ENCODE results near the gene OR6S1.

Gene OR6S1

DNA sequence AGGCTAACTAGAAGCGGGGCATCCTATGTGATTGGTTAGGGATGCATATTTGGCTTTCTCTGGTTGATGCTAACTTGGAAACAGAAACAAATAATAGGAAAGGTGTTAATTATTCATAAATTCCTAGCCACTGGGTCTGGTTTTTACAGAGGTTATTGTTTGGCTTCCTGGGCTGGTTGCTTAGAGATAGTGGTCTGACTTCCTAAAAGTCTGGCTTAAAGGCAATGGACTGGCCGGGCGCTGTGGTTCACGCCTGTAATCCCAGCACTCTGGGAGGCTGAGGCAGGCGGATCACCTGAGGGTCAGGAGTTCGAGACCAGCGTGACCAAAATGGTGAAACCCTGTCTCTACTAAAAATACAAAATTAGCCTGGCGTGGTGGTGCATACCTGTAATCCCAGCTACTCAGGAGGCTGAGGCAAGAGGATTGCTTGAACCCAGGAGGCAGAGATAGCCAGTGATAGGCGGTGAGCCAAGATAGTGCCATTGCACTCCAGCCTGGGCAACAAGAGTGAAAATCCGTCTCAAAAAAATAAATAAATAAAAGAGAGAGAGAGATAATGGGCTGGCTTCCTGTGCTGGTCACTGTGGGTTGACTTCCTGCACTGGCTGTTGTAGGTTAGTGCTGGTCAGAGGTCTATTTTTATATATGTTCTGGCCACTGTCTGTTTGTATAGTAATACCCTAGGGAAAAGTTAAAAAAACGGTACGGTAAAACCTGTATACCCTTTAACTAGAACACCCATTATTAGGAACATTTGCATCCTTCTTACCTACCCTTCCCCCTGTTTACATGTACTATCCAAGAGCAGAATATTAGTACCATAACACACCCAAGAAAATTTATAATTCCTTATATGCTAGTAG lies 24.1 kb downstream of the OR6S1 start:
- intact Hi-C loops (cut with DNase I), result no loop called here

DNA sequence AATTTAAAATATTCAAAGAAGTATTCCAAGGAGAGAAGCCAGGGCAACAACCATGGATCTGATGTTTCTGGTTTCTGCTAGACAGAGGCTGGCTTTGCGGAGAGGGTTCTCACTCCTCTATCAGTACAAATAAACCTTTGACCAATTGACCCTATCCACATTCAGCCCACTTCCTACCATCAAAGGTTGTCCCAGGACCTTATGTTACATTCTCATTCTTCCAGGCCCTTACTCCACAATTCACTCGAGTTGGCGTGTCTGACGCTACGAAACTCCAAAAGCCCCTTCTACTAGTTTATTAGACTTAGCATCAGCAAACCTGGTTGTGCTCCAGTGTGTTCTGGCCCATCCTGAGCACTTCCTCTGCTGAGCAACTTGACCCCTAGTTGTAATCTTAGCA lies 25.5 kb downstream of the OR6S1 start:
- intact Hi-C loops (cut with DNase I), result no loop called here
- DNase-seq, result no peak

More for the DNA sequence above, 24.1 kb downstream of the OR6S1 start:
- DNase-seq, result no peak

- intact Hi-C loops (cut with DNase I), result loop anchor here (5.0 kb wide), 2 partner anchors 157 to 272 kb away; partner anchors contain the start of genes APEX1 and PARP2
- DNase-seq, result peak in 8 of 42 donors; percentile 10 to 53 (median 22)
Measured at GRCh38 chr14:20614038-20614840, 27.3 kb downstream of the OR6S1 start.

- intact Hi-C loops (cut with DNase I), result loop anchor here (2.0 to 5.0 kb wide), 3 partner anchors 69 to 271 kb away; partner anchors contain the start of genes APEX1 and PARP2
- peak; percentile 60 to 95 (median 79) for DNase-seq
Measured at GRCh38 chr14:20613094-20614037, 28.1 kb downstream of the OR6S1 start.

DNA sequence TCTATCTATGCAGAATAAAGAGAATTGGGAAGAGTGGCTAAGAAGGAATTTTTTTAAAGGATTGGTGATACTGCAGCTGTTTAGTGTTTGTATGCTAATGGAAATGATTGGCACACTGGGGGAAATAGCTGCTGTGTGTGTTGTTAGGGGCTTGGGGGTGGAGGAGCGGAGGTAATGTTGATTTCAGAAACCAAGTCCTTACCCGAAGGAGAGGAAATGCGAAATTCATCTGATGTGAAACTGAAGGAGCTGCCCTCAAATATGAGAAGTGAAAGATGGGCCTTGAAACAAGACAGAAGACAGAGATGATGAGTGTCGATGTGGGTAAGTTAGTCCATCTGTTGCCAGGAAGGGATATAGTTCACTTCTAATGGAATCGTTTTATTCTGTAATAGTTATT lies 29.1 kb downstream of the OR6S1 start:
- intact Hi-C loops (cut with DNase I), result loop anchor here (2.0 to 5.0 kb wide), 3 partner anchors 70 to 270 kb away; partner anchors contain the start of genes APEX1 and PARP2
- no peak for DNase-seq

DNA sequence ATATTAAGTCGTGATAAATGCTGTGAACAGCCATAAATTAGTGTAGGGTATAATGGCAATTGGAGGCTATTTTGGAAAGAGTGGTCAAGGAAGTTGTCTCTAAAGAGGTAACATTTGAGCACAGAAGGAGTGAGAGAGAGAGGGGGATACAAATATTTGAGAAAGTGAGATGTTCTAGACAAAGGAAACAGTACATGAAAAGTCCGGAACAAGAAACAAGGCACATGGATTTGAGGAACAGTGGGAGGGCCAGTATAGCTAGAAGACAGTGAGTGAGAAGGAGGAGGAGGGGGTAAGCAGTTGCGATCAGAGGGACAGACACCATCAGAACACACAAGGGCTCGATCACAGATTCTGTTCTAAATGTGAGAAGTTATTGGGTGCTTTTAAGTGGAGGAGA lies 30.2 kb downstream of the OR6S1 start:
- intact Hi-C loops (cut with DNase I), result loop anchor here (5.0 kb wide), 2 partner anchors 154 to 269 kb away; partner anchors contain the start of genes APEX1 and PARP2
- DNase-seq, result no peak

GRCh38 chr14:20610002-20610765 lies 31.3 kb downstream of the OR6S1 start:
- intact Hi-C loops (cut with DNase I), result loop anchor here (5.0 kb wide), 2 partner anchors 153 to 268 kb away; partner anchors contain the start of genes APEX1 and PARP2

DNA sequence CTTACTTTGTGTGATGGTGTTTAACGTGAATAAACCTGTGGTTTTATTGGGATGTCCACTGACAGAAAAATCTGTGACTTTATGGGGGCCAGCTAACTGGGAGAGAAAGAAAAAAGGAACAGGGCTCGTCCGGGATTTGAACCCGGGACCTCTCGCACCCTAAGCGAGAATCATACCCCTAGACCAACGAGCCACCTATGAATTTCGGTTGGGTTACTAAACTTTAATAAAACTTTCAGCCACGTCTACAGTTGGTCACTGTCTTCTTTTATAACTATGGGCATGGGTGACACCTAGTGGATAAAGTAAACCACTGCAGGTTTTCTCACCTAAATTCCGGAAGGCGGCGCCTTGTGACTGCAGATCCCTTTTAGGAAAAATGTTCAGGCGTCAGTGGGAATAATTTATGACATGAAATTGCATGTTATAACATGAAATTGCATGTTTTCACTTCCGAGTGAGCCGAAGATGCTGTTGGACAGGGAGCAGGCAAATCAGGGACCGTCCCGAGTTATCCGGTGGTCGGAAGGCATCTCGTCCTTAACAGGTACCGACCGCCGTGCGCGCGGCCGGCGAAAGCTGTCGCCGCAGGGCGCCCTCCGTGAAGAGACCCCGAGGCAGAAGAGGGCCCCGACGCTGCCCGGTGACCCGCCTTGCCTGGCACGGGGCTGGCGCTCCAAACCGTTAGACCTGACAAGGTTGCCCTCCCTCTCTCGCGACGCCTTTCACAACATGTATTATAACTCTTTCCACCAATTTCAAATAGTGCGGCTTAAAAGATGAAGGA lies 32.1 kb downstream of the OR6S1 start:
- intact Hi-C loops (cut with DNase I), result loop anchor here (5.0 kb wide), 3 partner anchors 152 to 282 kb away; partner anchors contain the start of genes APEX1 and PARP2
- peak; percentile 33 to 89 (median 74) for DNase-seq

More at GRCh38 chr14:20610002-20610765, 31.3 kb downstream of the OR6S1 start:
- DNase-seq, result peak; percentile 59 to 93 (median 81)

DNA sequence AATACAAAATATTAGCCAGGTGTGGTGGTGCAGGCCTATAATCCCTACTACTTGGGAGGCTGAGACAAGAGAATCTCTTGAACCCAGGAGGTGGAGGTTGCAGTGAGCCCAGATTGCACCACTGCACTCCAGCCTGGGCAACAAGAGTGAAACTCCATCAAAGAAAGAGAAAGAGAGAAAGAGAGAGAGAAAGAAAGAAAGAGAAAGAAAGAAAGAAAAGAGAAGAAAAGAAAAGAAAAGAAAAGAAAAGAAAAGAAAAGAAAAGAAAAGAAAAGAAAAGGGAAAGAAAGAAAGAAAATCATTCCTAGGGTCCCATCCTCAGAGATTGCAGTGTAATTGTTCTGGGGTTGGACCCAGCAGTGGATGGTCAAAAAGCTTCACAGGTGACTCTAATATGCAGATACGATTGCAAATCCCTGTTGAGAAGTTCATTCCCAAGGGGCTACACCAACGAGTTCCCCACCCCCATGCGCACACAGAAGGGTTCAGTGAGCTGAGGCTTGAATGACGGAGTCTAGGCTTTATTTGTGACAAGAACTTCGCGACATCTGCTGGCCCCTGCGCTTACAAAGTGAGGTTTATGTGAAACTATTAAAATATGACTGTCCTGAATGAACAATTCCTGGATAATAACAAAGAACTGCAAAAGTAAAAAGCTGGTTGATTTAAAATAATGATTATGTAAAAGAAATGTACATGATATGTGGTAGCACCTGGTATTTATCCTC lies 32.9 kb downstream of the OR6S1 start:
- intact Hi-C loops (cut with DNase I), result loop anchor here (5.0 kb wide), 1 partner anchor 281 kb away; no protein-coding TSS in a partner anchor
- DNase-seq, result no peak

DNA sequence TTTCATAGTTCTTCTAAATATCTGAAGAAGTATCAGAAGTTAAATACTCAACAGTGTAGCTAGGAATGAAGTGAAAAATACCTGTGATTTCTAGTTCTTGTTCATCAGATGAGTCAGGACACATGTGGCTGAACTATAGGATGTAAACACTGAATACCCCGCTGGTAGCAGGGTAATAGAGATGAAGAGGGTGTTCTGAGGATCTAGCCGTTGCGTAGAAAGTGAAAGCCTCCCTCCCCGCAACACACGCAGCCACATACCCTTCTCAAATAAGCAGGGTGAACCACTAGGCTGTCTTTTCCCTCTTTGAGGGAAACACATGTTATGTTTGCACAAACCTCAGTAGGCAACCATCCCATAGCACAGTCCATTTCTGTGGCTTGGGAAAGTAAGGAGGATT lies 33.9 kb downstream of the OR6S1 start:
- DNase-seq, result no peak
- intact Hi-C loops (cut with DNase I), result loop anchor here (5.0 kb wide), 1 partner anchor 280 kb away; no protein-coding TSS in a partner anchor

DNA sequence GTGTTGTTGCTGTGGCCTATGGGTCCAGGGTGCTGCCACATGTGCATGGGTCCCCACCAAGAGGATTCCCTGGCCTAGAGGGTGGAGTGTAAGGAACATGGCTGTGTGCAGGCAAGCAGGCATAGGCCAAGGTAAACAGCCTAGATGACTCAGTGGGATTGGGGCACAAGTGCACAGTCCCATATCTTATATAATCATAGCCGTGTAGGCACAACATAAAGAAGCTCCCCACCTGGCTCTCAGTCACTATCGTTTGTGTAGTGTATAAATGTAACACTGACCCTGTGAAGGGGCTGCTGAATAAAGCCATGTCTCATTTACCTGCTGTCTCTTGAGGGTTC lies 34.6 kb downstream of the OR6S1 start:
- no peak for DNase-seq

GRCh38 chr14:20606190-20606901 lies 35.1 kb downstream of the OR6S1 start:
- intact Hi-C loops (cut with DNase I), result loop anchor here (5.0 kb wide), 1 partner anchor 279 kb away; no protein-coding TSS in a partner anchor
- peak in 22 of 42 donors; percentile 20 to 76 (median 48) for DNase-seq

More for the DNA sequence above, 34.6 kb downstream of the OR6S1 start:
- intact Hi-C loops (cut with DNase I), result loop anchor here (5.0 kb wide), 1 partner anchor 280 kb away; no protein-coding TSS in a partner anchor

DNA sequence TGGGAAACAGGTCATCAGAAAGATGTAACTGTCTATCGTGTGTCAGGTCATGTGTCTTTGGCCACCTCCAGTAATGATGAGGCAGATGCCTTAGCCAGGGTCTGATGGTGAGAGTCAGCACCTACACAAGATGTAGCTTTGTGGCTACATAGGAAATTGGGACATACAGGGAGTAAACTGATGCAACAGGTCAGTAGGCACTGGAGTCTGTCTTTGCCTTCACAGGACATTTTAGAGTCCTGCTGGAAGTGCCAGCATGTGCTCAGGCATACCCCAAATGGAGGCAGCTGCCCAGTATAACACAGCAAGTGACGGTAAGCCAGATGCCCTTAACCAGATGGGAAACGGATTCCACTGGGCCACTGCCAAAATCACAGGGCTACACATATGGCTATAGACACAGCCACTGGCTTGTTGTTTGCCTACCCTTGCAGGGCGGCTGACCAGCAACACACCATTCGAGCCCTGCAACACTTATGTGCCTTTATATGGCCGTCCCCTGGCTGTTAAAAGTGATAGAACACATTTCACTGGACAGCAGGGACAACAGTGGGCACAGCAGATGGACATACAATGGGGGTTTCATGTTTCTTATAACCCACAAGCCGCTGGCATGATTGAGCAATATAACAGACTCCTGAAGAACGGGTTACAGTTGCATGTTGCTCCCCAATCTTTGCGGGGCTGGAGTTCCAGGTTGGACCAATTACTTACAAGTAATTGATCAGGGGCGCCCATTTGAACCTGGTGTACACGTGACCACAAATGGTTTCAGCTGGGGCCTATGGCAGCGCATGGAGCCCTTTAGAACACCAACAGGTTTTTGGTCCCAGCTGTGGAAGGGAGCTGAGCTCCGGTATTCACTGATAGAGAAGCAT lies 37.4 kb downstream of the OR6S1 start:
- no peak for DNase-seq
- intact Hi-C loops (cut with DNase I), result no loop called here

GRCh38 chr14:20602583-20602982 lies 38.9 kb downstream of the OR6S1 start:
- intact Hi-C loops (cut with DNase I), result no loop called here
- no peak for DNase-seq
